Mucosa of descending colon (tissue), 3 donors: ENCODE measurements around the gene ZBTB21. TPM values are rescaled to one million over a fixed set of nuclear protein-coding genes. Genes with fewer than 3 reads are reported as not detected.

ENCODE experiments used
- ATAC-seq: fragments of 200-7000 bp; cut with Tn5 transposase; one replicate; pipeline ENCODE4 v1.9.1; 2020; ENCODE audit warnings: mild to moderate bottlenecking, moderate library complexity
- DNase-seq, 3 donors: peaks; one replicate each; pipeline ENCODE4 v3.0.0-alpha.2; 2020
- H3K36me3 ChIP-seq: fragments of 200-600 bp; one replicate; pipeline ENCODE4 v1.8.0; 2021; ENCODE audit warnings: low read depth, mild to moderate bottlenecking
- H3K4me1 ChIP-seq: fragments of 200-600 bp; one replicate; pipeline ENCODE4 v1.8.0; 2021; ENCODE audit warnings: low read depth, mild to moderate bottlenecking
- H3K4me3 ChIP-seq: fragments of 200-600 bp; one replicate; pipeline ENCODE4 v1.8.0; 2021; ENCODE audit warnings: mild to moderate bottlenecking
- H3K9me3 ChIP-seq: fragments of 200-600 bp; one replicate; pipeline ENCODE4 v1.8.0; 2021; ENCODE audit warnings: mild to moderate bottlenecking
- intact Hi-C, 2 donors: fragments of 100-400 bp; cut with DNase I in 1 of 2; cut with micrococcal nuclease in 1 of 2; formaldehyde crosslinking; loops; one replicate each; pipeline versions ENCODE4 v1.11.0 to v1.11.1; 2022; cut with DNase I, micrococcal nuclease
- total RNA-seq, 3 donors: library from RNA; stranded (reverse); fragmentation: NEBNext Ultra II Directional in 2 of 3; extraction: Animal tissue kit (Norgen Biotek cat#: 25700) in 2 of 3; gene quantifications; one replicate each; pipeline versions ENCODE4 v1.2.1 to v1.2.4, GENCODE V29; 2021 to 2023
- TF ChIP-seq, protein P1 (sequence below): fragments of 200-600 bp; IDR thresholded peaks from one replicate; pipeline ENCODE4 v1.8.0; 2022; ENCODE audit warnings: antibody characterized with exemption, mild to moderate bottlenecking
- donor health status: DM: no; HTN: no; CAD: no; lungs with moderate emphysema.
- donor health status: DM: no; HTN: no; CAD: no.
- donor health status: DM: no; HTN: yes; CAD: no.

The ZBTB21 gene
- total RNA-seq, 3 donors from 2014 or later = 11.8 to 18.9 (median 14.6) TPM

DNA sequence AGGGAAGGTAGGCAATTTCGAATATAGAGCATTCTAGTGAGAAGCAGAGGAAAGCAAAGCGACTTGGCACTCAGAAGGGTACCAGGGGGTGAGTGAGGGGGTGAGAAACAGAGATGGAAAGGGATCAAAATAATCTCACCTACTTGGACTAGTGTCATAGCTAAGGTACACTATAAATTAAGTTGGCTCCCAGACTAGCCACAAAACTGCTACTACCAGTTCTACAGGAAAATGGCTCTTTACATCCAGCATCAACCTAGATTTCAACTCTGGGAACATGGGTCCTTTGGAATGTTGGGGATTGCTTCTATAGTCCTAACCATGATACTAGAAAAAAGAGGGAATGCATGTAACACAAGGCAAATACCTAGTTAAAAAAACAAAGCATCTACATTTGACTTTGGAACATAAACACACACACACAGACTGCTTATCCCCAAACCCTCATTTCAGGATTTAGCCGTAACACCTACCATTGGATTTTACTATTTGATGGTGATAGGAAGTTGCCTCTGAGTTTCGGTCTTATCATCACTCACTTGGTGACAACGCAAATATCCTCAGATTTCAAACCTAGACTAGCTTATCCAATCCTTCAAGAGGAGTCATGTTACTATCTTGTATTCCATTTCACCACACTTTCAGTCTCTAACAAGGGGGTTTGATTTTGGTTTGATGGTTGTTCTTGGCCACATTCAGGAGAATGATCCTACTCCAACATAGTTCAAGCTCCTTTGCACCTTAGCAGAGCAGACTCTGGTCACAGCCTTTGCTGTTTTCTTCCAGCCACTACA is 5.6 kb downstream of the ZBTB21 start:
- Histone ChIP-seq H3K36me3 (no peaks in the 10 kb centered on the region), H3K4me3 (no peak overlapping the region), H3K4me1 (no peaks in the 10 kb centered on the region), H3K9me3 (no peaks in the 10 kb centered on the region)
- DNase-seq = no peak
- TF ChIP-seq, protein P1, sequence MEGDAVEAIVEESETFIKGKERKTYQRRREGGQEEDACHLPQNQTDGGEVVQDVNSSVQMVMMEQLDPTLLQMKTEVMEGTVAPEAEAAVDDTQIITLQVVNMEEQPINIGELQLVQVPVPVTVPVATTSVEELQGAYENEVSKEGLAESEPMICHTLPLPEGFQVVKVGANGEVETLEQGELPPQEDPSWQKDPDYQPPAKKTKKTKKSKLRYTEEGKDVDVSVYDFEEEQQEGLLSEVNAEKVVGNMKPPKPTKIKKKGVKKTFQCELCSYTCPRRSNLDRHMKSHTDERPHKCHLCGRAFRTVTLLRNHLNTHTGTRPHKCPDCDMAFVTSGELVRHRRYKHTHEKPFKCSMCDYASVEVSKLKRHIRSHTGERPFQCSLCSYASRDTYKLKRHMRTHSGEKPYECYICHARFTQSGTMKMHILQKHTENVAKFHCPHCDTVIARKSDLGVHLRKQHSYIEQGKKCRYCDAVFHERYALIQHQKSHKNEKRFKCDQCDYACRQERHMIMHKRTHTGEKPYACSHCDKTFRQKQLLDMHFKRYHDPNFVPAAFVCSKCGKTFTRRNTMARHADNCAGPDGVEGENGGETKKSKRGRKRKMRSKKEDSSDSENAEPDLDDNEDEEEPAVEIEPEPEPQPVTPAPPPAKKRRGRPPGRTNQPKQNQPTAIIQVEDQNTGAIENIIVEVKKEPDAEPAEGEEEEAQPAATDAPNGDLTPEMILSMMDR = no peak
- ATAC-seq = no peak
- intact Hi-C loops = no loop called here

DNA sequence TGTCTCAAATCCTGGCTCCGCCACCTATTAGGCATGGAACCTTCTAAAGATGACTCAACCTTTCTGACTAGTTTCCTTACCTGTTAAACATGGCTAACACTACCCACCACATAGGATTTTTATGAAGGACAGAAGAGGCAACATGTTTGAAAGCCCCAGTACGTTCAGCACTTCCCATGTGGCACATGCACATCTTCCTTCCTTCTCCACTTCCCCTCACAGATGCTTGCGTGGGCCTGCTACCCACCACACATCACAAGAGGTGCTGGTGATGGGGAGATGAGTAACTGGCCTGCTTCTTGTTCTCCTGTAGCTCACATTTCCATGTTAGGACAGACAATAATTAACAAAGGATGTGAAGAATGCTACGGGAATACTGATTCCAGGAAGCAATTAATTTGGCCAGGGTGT is 7.1 kb downstream of the ZBTB21 start:
- H3K4me1 ChIP-seq = no peaks in the 10 kb centered on the region
- H3K36me3 ChIP-seq = no peaks in the 10 kb centered on the region
- no peaks in the 10 kb centered on the region for H3K9me3 ChIP-seq
- ATAC-seq (no peak), DNase-seq (no peak)
- TF ChIP-seq, protein P1 = no peak
- H3K4me3 ChIP-seq = no peak overlapping the region
- intact Hi-C loops = no loop called here

DNA sequence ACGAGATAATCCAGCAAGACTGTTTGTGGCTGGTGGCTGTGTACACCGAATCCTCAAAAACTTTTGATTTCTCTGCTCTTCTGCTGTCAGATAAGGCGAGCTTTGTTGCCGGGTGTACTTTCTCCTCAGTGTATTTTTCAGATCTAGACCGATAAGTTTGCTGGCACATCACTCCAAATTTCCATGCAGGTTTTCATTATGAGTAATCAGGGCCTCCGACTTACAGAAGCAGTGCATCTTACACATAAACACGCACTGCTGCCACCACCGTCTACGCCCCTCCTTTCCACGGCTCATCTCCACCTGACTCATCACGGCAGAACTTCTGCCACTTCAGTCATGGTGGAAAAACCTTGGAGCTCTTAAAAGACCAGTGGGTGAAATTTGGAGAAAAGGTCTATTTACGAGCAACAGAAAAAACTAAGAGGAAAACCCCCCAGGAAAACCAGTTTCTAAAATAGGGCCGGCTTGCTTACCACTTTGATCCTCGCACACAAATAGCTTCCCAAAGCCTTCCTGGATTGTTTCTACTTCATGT is 7.7 kb downstream of the ZBTB21 start:
- TF ChIP-seq, protein P1 = no peak
- ATAC-seq (no peak), DNase-seq (no peak)
- Histone ChIP-seq H3K9me3 (no peaks in the 10 kb centered on the region), H3K4me3 (no peak overlapping the region), H3K4me1 (no peaks in the 10 kb centered on the region), H3K36me3 (no peaks in the 10 kb centered on the region)
- intact Hi-C loops = no loop called here

DNA sequence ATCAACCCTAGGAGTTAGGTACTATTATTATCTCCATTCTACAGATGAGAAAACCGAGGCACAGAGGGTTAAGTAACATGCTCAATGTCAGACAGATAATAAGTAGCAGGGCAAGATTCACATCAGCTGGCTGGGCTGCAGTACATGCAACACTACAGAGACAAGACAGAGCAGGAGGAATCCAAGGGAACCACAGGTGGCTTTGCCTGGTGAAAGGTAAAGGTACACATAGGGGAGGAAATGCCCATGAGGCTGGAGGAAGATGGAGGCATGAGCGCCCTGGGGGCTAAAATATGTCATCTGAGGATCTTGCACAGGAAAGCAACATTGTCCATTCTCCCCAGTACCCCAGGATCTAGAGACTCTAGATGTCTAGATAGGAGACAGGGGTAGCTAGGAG is 8.4 kb downstream of the ZBTB21 start:
- DNase-seq = no peak
- Histone ChIP-seq H3K9me3 (no peaks in the 10 kb centered on the region), H3K4me3 (no peak overlapping the region), H3K4me1 (no peaks in the 10 kb centered on the region), H3K36me3 (no peaks in the 10 kb centered on the region)
- ATAC-seq = no peak
- intact Hi-C loops = no loop called here
- TF ChIP-seq, protein P1 = no peak

DNA sequence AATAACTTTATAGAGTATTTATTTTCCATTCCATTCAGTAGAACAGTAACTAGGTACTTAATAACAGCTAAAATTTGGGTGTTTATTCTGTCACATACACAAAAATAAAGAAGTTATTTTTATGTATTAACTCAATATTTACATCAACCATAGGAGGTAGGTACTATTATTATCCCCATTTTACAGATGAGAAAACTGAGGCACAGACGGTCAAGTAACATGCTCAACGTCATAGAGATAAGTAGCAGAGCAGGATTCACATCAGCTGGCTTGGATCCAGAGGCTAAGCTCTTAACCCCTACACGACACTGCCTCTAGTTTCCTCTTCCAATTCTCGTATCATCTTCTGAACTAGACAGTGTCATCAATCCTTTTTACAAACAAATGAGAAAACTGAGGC is 9.3 kb downstream of the ZBTB21 start:
- Histone ChIP-seq H3K4me3 (no peak overlapping the region), H3K4me1 (no peaks in the 10 kb centered on the region), H3K36me3 (no peaks in the 10 kb centered on the region), H3K9me3 (no peaks in the 10 kb centered on the region)
- TF ChIP-seq, protein P1 = no peak
- intact Hi-C loops = no loop called here
- DNase-seq (no peak), ATAC-seq (no peak)
